DOHH2 (cell line): ENCODE results near the gene PDE10A.

Source experiments
- EZH2phosphoT487 ChIP-seq: fragments of 200-600 bp; sonication (generic); IDR thresholded peaks from 2 replicates; pipeline ENCODE4 v1.6.1; 2017; ENCODE audit warnings: borderline replicate concordance, mild to moderate bottlenecking, antibody characterized with exemption, low read length, moderate library complexity, mixed read lengths
- TF ChIP-seq, protein P1 (sequence below): fragments of 200-600 bp; sonication (generic); IDR thresholded peaks from one replicate; pipeline ENCODE4 v1.5.1; 2014; ENCODE audit warnings: antibody characterized with exemption, mild to moderate bottlenecking, low read depth, low read length; ENCODE audit not compliant: poor library complexity, severe bottlenecking

DNA sequence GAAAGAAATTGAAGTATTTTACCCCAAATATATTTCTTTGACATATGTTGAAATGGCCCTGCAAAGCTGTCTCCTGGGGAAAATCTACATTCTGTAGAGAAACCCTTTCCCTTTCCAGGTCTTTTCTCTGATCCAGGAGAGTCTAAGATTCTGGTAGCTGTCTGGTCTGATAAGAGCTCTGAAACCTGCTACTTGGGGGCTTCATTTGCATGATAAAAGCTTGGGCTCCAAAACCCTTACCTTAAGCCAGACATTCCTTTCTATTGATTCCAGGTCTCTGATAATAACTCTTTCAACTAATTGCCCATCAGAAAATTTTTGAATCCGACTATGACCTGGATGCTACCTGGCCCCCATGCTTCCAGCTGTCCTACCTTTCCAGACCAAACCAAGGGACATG, 184.5 kb downstream of the PDE10A start:
- TF ChIP-seq, protein P1, sequence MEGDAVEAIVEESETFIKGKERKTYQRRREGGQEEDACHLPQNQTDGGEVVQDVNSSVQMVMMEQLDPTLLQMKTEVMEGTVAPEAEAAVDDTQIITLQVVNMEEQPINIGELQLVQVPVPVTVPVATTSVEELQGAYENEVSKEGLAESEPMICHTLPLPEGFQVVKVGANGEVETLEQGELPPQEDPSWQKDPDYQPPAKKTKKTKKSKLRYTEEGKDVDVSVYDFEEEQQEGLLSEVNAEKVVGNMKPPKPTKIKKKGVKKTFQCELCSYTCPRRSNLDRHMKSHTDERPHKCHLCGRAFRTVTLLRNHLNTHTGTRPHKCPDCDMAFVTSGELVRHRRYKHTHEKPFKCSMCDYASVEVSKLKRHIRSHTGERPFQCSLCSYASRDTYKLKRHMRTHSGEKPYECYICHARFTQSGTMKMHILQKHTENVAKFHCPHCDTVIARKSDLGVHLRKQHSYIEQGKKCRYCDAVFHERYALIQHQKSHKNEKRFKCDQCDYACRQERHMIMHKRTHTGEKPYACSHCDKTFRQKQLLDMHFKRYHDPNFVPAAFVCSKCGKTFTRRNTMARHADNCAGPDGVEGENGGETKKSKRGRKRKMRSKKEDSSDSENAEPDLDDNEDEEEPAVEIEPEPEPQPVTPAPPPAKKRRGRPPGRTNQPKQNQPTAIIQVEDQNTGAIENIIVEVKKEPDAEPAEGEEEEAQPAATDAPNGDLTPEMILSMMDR = no peak
- TF ChIP-seq EZH2phosphoT487 = no peak
